ENCODE results near the gene C1orf141. TPM values are rescaled to one million over a fixed set of nuclear protein-coding genes. Genes with fewer than 3 reads are reported as not detected.

C1orf141 gene
- total RNA-seq, 4 donors from 2014 or later = not detected

- H3K27ac ChIP-seq = no peak overlapping the region
- no peak for DNase-seq
- H3K9me3 ChIP-seq = no peaks in the 10 kb centered on the region
- H3K36me3 ChIP-seq = no peaks in the 10 kb centered on the region
- H3K4me3 ChIP-seq (replicated peaks in 1 of 3) = no peak overlapping the region
- intact Hi-C loops (cut with DNase I) = no loop called here
- no peaks in the 10 kb centered on the region for H3K27me3 ChIP-seq
- TF ChIP-seq CTCF (IDR thresholded peaks at IDR 0.05) (no peak), POLR2A (IDR thresholded peaks at IDR 0.05) (no peak)
- no peaks in the 10 kb centered on the region for H3K4me1 ChIP-seq
- 83 to 84% methylated on average over 2 of the region's 2 CpGs for WGBS, 2 donors
These were observed 36.8 kb upstream of the C1orf141 start for GRCh38 chr1:67171574-67171955.

- TF ChIP-seq CTCF (IDR thresholded peaks at IDR 0.05) (no peak), POLR2A (IDR thresholded peaks at IDR 0.05) (no peak)
- Histone ChIP-seq H3K27ac (no peak overlapping the region), H3K4me1 (no peaks in the 10 kb centered on the region), H3K27me3 (no peaks in the 10 kb centered on the region), H3K36me3 (no peaks in the 10 kb centered on the region), H3K4me3 (replicated peaks in 1 of 3) (no peak overlapping the region), H3K9me3 (no peaks in the 10 kb centered on the region)
- DNase-seq = no peak
- WGBS, 2 donors = 83 to 89% methylated on average over 2 of the region's 2 CpGs
- intact Hi-C loops (cut with DNase I) = no loop called here
These were observed 36.2 kb upstream of the C1orf141 start for GRCh38 chr1:67170751-67171573.

- TF ChIP-seq POLR2A (IDR thresholded peaks at IDR 0.05) = no peak
- TF ChIP-seq CTCF (IDR thresholded peaks at IDR 0.05) = no peak
- intact Hi-C loops (cut with DNase I) = no loop called here
- Histone ChIP-seq H3K9me3 (no peaks in the 10 kb centered on the region), H3K4me3 (replicated peaks in 1 of 3) (no peak overlapping the region), H3K27me3 (no peaks in the 10 kb centered on the region), H3K27ac (no peak overlapping the region), H3K4me1 (no peaks in the 10 kb centered on the region), H3K36me3 (no peaks in the 10 kb centered on the region)
- DNase-seq = no peak
- WGBS, 2 donors = 85 to 87% methylated on average over 3 of the region's 3 CpGs
These were observed 35.2 kb upstream of the C1orf141 start for GRCh38 chr1:67169932-67170331.

- 83 to 84% methylated on average over 2 of the region's 2 CpGs for WGBS, 2 donors
These were observed 34.7 kb upstream of the C1orf141 start for GRCh38 chr1:67169496-67169895.

More at GRCh38 chr1:67169496-67169895, 34.7 kb upstream of the C1orf141 start:
- H3K27me3 ChIP-seq = no peaks in the 10 kb centered on the region
- TF ChIP-seq POLR2A (IDR thresholded peaks at IDR 0.05) (no peak), CTCF (IDR thresholded peaks at IDR 0.05) (no peak)
- no peaks in the 10 kb centered on the region for H3K4me1 ChIP-seq
- no peak overlapping the region for H3K27ac ChIP-seq
- no peak for DNase-seq
- H3K4me3 ChIP-seq (replicated peaks in 1 of 3) = no peak overlapping the region
- intact Hi-C loops (cut with DNase I) = no loop called here
- H3K9me3 ChIP-seq = no peaks in the 10 kb centered on the region
- H3K36me3 ChIP-seq = no peaks in the 10 kb centered on the region
